ENCODE measurements around the gene ATOH8.

The ATOH8 gene

DNA sequence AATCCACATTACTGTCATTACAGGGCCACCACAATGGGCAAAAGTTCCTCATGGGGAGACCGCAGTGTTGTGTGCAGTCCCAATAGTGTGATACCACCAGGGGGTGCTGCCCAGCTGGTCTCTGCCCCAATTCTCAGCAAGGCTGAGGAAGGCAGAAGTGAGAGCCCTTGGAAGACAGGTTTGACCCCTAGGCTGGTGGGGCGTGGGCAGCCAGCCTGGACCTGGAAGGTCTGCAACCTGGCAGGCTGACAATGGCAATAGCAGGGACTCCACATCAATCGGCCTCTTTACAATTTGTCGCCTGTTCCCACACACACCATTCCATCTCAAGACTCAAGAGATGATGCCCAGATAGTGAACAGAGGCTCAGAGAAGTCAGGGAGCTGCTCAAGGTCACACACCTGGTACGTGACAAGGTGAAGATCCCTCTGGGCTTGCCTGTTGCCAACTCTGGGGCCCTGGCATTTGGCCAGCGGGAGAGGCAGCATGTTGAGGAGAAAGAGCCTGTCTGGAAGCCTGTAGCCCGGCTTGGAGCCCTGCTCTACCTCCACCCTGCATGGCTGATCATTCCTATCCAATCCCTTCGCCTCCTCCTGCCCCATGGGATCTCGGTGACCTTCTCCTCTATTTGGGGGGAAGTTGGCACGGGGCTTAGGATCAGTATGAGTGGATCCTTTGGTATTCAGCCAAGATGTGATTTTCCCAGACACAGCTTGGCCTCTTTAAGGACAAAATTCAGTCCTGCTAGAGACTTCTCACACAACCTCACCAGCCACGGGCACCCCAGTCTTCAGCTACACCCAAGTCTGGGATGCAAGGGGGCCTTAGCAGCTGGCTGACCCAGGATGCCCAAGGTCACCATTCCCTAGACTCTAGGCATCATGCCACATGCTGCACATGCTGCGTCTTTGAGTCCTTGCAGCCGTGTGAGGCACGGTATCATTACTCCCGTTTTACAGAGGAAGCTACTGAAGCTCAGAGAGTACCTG lies 2.9 kb upstream of the ATOH8 start:
- Histone ChIP-seq H3K36me3 (ENCODE audit: control insufficient read depth, low read depth, low read length) (no peaks in the 10 kb centered on the region), H3K27ac (ENCODE audit: low read length) (no peak overlapping the region), H3K4me1 (ENCODE audit: control insufficient read depth, low read depth, low read length) (peaks cover 12% of the 10 kb centered on the region), H3K4me3 (ENCODE audit: low read length) (no peak overlapping the region), H3K9me3 (ENCODE audit: control insufficient read depth, low read depth, low read length) (peaks cover 3% of the 10 kb centered on the region), H3K27me3 (ENCODE audit: control insufficient read depth, insufficient read depth, low read length) (peaks cover 58% of the 10 kb centered on the region), H3K9ac (ENCODE audit: low read length) (no peak overlapping the region)

DNA sequence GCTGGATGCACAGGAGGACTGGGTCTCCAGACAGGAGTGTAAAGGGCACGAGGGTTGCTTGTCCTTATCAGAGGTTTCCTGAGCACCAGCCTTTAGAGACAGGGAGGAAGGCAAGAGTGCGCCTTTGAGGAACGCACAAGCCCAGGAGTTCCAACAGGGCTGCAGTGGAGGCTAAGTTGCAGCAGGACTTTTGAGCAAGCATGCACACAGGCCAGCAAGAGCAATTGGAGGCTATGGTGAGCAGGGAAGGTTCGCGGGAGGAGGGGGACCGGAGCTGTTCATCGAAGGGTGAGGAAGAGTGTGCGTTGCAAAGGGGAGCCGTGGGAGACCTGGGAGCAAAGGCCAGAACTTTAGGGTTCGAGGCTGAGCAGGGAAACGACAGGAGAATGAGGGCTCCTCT lies 2.2 kb upstream of the ATOH8 start:
- H3K27ac ChIP-seq (ENCODE audit: low read length): no peak overlapping the region
- H3K4me1 ChIP-seq (ENCODE audit: control insufficient read depth, low read depth, low read length): peaks cover 12% of the 10 kb centered on the region
- peaks cover 66% of the 10 kb centered on the region for H3K27me3 ChIP-seq (ENCODE audit: control insufficient read depth, insufficient read depth, low read length)
- H3K9me3 ChIP-seq (ENCODE audit: control insufficient read depth, low read depth, low read length): peaks cover 3% of the 10 kb centered on the region
- no peak overlapping the region for H3K4me3 ChIP-seq (ENCODE audit: low read length)
- H3K36me3 ChIP-seq (ENCODE audit: control insufficient read depth, low read depth, low read length): no peaks in the 10 kb centered on the region
- no peak overlapping the region for H3K9ac ChIP-seq (ENCODE audit: low read length)

DNA sequence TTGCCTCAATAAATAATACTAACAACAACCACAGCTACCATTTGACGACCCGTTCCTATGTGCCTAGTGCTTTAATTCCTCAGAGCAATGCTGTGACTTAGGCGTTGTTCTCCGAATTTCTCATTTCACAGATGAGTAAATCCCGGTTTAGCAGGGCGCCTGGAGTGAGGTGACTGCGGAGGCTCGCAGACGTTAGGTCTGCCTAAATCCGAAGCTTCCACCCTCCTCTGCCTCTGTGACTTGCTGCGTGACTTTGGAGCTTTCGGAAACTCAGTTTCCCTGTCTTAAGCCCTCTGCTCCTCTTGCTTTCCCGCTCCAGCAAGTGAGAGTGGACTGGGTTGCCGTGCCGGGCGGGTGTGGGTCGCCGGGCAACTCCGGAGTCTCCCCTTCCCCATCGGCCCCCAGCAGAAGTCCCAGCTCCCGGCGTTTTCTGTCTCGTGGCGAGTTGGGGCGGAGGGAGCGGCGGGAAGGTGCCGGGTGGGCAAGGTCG lies 711 bp upstream of the ATOH8 start:
- peaks cover 75% of the 10 kb centered on the region for H3K27me3 ChIP-seq (ENCODE audit: control insufficient read depth, insufficient read depth, low read length)
- no peak overlapping the region for H3K27ac ChIP-seq (ENCODE audit: low read length)
- H3K36me3 ChIP-seq (ENCODE audit: control insufficient read depth, low read depth, low read length): no peaks in the 10 kb centered on the region
- peaks cover 3% of the 10 kb centered on the region for H3K9me3 ChIP-seq (ENCODE audit: control insufficient read depth, low read depth, low read length)
- peak overlapping the region; percentile 69 for H3K4me3 ChIP-seq (ENCODE audit: low read length)
- peaks cover 12% of the 10 kb centered on the region for H3K4me1 ChIP-seq (ENCODE audit: control insufficient read depth, low read depth, low read length)
- H3K9ac ChIP-seq (ENCODE audit: low read length): peak overlapping the region; percentile 37

DNA sequence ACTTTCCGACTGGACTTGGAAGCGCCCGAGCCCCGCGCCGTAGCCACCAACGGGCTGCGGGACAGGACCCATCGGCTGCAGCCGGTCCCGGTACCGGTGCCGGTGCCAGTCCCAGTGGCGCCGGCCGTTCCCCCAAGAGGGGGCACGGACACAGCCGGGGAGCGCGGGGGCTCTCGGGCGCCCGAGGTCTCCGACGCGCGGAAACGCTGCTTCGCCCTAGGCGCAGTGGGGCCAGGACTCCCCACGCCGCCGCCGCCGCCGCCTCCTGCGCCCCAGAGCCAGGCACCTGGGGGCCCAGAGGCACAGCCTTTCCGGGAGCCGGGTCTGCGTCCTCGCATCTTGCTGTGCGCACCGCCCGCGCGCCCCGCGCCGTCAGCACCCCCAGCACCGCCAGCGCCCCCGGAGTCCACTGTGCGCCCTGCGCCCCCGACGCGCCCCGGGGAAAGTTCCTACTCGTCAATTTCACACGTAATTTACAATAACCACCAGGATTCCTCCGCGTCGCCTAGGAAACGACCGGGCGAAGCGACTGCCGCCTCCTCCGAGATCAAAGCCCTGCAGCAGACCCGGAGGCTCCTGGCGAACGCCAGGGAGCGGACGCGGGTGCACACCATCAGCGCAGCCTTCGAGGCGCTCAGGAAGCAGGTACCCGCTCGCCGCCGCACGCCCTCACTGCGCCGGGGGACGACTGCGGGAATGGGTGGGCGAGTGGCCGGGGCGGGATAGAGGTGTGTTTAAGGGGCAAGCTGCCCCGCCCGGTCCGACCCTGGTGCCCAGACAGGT lies 713 bp downstream of the ATOH8 start:
- no peak overlapping the region for H3K27ac ChIP-seq (ENCODE audit: low read length)
- H3K9me3 ChIP-seq (ENCODE audit: control insufficient read depth, low read depth, low read length): peaks cover 3% of the 10 kb centered on the region
- peak overlapping the region; percentile 37 for H3K9ac ChIP-seq (ENCODE audit: low read length)
- peak overlapping the region; percentile 69 for H3K4me3 ChIP-seq (ENCODE audit: low read length)
- peaks cover 12% of the 10 kb centered on the region for H3K4me1 ChIP-seq (ENCODE audit: control insufficient read depth, low read depth, low read length)
- H3K27me3 ChIP-seq (ENCODE audit: control insufficient read depth, insufficient read depth, low read length): peaks cover 75% of the 10 kb centered on the region
- no peaks in the 10 kb centered on the region for H3K36me3 ChIP-seq (ENCODE audit: control insufficient read depth, low read depth, low read length)

DNA sequence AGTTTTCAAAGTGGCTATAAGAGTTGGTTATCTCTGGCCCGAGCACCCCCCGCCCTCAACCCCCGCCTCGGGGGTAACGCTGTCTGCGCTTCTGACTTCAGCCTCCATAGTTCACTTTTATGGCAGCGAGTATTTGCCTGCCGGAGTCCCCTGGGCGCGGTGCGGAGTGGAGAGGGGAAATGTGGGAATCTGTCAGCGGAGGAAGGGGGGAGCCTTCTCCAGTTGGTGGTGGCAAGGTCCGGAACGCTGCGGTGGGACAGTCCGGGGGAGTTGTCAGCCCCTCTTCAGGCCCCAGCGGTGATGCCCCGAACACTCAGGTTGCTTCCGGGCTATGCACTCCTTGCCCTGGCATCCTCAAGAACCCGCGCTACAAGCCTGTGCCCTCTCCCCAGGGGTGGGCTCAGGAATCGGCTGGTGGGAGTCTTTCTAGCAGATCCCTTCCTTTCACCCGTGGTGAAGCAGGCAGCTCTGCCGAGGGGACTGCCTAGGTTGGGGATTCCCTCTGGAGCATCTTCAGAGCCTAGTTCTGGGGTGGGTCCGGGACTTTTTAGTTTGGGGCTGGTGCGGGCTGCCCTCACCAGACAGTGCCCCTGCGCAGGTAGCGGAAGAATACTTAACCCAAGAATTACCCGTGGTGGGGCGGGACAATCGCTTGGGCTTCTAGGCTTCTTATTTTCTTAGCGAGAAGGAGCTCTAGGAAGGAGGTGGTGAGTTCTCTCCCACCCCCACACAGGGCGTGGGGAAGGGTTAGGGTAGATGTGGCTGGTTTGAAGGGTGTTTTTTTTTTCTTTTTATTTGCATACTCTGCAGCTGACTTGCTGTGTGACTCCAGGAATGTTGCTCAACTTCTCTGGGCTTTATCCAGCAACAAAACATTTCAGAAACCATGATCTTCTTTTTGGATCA lies 1.6 kb downstream of the ATOH8 start:
- Histone ChIP-seq H3K27ac (ENCODE audit: low read length) (no peak overlapping the region), H3K27me3 (ENCODE audit: control insufficient read depth, insufficient read depth, low read length) (peaks cover 72% of the 10 kb centered on the region), H3K4me1 (ENCODE audit: control insufficient read depth, low read depth, low read length) (peaks cover 12% of the 10 kb centered on the region), H3K9me3 (ENCODE audit: control insufficient read depth, low read depth, low read length) (peaks cover 3% of the 10 kb centered on the region), H3K9ac (ENCODE audit: low read length) (no peak overlapping the region), H3K36me3 (ENCODE audit: control insufficient read depth, low read depth, low read length) (no peaks in the 10 kb centered on the region), H3K4me3 (ENCODE audit: low read length) (peak overlapping the region; percentile 69)

DNA sequence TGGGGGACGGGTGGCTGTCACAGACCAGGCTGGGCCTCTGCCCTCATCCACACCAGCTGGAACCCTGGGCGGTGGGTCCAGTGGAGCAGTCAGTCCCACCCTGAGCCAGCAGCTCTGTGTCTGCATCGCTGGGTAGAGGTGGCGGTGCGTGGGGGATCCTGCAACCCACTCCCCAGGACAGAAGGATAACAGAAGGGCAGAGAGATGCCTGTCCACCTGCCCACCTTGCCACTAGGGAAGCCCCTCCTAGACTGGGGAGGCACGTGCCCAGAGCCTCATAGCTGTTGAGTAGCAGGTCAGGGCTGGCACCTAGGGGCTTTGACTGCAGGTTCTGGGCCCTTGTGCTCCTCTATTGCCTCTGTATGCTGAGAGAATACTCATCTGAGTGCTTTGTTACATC lies 2.4 kb downstream of the ATOH8 start:
- Histone ChIP-seq H3K4me3 (ENCODE audit: low read length) (no peak overlapping the region), H3K27ac (ENCODE audit: low read length) (no peak overlapping the region), H3K36me3 (ENCODE audit: control insufficient read depth, low read depth, low read length) (no peaks in the 10 kb centered on the region), H3K9ac (ENCODE audit: low read length) (no peak overlapping the region), H3K27me3 (ENCODE audit: control insufficient read depth, insufficient read depth, low read length) (peaks cover 63% of the 10 kb centered on the region), H3K9me3 (ENCODE audit: control insufficient read depth, low read depth, low read length) (peaks cover 3% of the 10 kb centered on the region), H3K4me1 (ENCODE audit: control insufficient read depth, low read depth, low read length) (peaks cover 12% of the 10 kb centered on the region)

DNA sequence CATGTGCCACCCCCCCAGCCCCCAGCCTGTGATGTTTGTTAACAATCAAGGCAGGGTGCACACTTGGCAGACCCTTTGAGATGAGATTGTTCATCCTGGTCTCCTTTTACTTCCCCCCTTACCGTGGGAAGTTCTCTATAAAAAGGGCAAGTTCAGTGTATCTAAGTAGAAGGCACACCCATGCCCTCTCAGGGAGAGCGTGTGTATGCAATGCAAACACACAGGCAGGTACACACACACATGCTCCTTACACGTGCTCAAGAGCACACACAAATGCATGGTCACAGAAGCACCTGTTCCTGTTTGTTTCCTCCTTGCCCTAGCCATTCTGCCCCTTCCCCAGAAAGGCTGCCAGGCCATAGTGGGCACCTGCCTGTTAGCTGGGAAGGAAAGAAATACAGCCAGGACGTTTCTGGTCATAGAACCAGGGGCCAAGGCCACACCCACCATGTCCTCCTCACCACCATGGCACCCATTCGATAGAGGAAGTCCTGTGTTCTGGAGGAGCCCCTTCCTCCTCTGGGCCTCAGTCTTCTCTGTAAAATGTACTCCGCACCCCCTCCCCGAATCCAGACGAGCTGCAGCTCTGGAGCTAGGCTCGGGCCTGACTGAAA lies 3.1 kb downstream of the ATOH8 start:
- peaks cover 56% of the 10 kb centered on the region for H3K27me3 ChIP-seq (ENCODE audit: control insufficient read depth, insufficient read depth, low read length)
- H3K36me3 ChIP-seq (ENCODE audit: control insufficient read depth, low read depth, low read length): no peaks in the 10 kb centered on the region
- H3K9ac ChIP-seq (ENCODE audit: low read length): no peak overlapping the region
- H3K4me3 ChIP-seq (ENCODE audit: low read length): no peak overlapping the region
- H3K9me3 ChIP-seq (ENCODE audit: control insufficient read depth, low read depth, low read length): peaks cover 3% of the 10 kb centered on the region
- no peak overlapping the region for H3K27ac ChIP-seq (ENCODE audit: low read length)
- peaks cover 12% of the 10 kb centered on the region for H3K4me1 ChIP-seq (ENCODE audit: control insufficient read depth, low read depth, low read length)

DNA sequence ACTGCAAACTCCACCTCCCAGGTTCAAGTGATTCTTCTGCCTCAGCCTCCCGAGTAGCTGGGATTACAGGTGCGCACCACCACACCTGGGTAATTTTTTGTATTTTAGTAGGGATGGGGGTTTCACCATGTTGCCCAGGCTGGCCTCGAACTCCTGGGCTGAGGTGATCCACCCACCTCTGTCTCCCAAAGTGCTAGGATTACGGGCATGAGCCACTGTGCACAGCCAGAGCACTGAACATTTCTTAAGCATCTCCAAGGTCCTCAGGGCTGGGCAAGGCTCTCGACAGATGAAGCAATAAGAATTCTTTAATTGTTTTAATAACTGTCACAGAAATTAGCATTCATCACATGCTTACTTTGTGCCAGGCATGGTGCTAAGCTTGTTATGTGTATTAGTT lies 4.1 kb downstream of the ATOH8 start:
- Histone ChIP-seq H3K4me1 (ENCODE audit: control insufficient read depth, low read depth, low read length) (peaks cover 10% of the 10 kb centered on the region), H3K9ac (ENCODE audit: low read length) (no peak overlapping the region), H3K27me3 (ENCODE audit: control insufficient read depth, insufficient read depth, low read length) (peaks cover 47% of the 10 kb centered on the region), H3K36me3 (ENCODE audit: control insufficient read depth, low read depth, low read length) (no peaks in the 10 kb centered on the region), H3K4me3 (ENCODE audit: low read length) (no peak overlapping the region), H3K9me3 (ENCODE audit: control insufficient read depth, low read depth, low read length) (peaks cover 1% of the 10 kb centered on the region), H3K27ac (ENCODE audit: low read length) (no peak overlapping the region)

DNA sequence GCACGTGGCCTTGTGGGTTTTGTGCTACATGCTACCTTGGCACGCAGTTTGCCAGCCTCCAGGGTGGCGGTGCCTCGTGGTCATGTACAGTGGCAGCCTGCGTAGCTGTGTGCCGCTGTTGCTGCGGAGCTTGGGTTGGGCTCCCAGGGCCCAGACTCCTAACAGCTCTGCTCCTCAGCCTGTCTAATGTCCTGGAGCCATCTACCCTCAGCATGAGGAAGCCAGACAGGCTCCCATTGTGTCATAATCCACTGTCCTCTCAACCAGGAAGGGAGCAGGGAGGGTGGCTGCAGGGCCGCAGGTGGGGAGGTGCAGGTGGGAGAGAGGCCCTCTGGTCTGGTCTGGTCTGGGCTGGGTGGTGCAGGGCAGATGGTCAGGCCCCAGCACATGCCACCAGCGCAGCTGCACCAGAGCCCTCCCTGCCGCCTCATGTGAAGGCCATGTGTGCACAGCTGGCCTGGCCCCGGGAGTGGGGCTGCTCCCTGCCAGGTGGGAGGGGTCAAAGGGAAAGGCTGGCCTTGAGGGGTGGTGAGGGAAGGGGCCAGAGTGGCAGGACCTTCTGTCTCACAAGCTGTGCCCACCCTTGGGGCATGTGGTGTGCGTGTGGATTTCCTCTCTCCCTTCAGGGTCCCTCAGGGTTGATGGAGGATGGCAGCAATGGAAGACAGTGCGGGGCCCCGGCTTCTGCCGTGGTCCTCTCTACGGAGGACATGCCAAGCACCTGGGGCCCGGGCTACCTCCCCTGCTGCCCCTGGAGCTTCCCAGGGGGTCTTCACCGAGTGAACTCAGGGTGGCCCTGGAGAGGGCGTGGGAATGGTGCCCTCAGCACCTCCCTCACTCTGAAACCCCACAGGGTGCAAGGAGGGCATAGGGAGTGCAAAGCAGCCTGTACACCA lies 4.8 kb downstream of the ATOH8 start:
- H3K27ac ChIP-seq (ENCODE audit: low read length): no peak overlapping the region
- no peak overlapping the region for H3K9ac ChIP-seq (ENCODE audit: low read length)
- H3K4me3 ChIP-seq (ENCODE audit: low read length): no peak overlapping the region
- peaks cover 6% of the 10 kb centered on the region for H3K4me1 ChIP-seq (ENCODE audit: control insufficient read depth, low read depth, low read length)
- no peaks in the 10 kb centered on the region for H3K36me3 ChIP-seq (ENCODE audit: control insufficient read depth, low read depth, low read length)
- H3K9me3 ChIP-seq (ENCODE audit: control insufficient read depth, low read depth, low read length): no peaks in the 10 kb centered on the region
- H3K27me3 ChIP-seq (ENCODE audit: control insufficient read depth, insufficient read depth, low read length): peaks cover 39% of the 10 kb centered on the region

DNA sequence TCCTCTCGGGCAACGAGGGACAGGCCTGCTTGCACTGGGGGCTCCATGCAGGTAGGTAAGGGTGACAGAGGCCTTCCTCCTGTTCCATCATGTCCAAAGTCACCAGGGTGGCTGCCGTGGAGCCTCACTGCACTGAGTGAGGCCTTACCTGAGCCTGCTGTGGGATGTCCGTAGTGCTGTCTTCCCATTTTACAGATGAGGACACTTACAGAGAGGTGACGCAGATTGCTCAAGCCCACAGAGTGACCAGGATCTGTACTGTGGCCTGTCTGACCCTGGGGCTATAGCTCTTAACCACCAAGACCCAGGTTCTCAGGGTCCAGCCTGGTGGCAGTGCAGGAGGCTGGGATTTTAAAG lies 5.4 kb downstream of the ATOH8 start:
- H3K36me3 ChIP-seq (ENCODE audit: control insufficient read depth, low read depth, low read length): no peaks in the 10 kb centered on the region
- H3K27me3 ChIP-seq (ENCODE audit: control insufficient read depth, insufficient read depth, low read length): peaks cover 38% of the 10 kb centered on the region
- H3K27ac ChIP-seq (ENCODE audit: low read length): no peak overlapping the region
- no peaks in the 10 kb centered on the region for H3K9me3 ChIP-seq (ENCODE audit: control insufficient read depth, low read depth, low read length)
- no peak overlapping the region for H3K4me3 ChIP-seq (ENCODE audit: low read length)
- H3K9ac ChIP-seq (ENCODE audit: low read length): no peak overlapping the region
- peaks cover 6% of the 10 kb centered on the region for H3K4me1 ChIP-seq (ENCODE audit: control insufficient read depth, low read depth, low read length)

All from iPS-18a (cell line).